ENCODE data around the gene EN2.

EN2 gene

DNA sequence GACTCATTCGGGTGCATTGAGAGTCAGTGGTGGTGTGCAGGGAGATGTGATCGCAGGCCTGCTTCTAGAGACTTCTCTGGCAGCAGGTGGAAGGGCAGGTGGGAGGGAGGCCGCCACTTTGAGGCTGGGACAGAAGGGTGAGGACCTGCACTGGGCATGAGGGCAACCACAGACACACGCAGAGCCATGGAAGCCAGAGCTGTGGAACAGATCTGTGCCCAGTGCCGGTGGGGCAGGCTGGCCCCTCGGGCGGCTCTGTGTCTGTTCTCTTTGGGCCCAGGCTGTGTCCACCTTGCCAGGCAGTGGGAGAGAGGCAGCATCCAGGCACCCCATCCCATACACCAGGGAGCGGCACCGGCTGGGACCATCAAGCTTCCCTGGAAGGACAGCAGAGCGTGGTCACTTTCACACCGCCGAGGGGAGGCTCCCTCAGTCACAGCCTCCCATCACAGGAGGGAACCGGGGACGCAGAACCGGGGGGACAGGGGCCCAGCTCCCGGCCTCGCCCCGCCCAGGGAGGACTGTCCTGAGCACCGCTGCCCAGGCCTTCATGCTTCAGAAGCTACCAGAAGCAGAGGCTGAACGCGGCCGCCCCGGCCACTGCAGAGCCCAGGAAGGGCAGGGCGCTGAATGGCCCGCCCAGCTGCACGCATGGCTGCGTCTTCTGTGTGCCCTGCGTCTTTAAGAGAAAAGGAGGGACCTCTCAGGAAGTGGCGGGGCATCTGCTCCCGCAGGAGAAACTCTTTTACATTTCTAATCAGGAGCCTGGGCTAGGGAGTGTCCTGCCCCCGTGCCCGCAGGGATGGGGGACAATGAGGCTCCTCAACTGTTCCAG lies 32.1 kb downstream of the EN2 start:
- FAIRE-seq (peak; percentile 33), DNase-seq (ENCODE audit: insufficient read length, low spot score) (no peak)
- TF ChIP-seq TAF1 (IDR thresholded peaks at IDR 0.05; ENCODE audit: low read depth, low read length) (no peak), POLR2A (IDR thresholded peaks at IDR 0.05; ENCODE audit: low read depth, low read length) (no peak), SPI1 (IDR thresholded peaks at IDR 0.05; ENCODE audit: low read depth, low read length) (no peak), PAX5 (IDR thresholded peaks at IDR 0.05; ENCODE audit: insufficient read depth, low read length, severe bottlenecking) (no peak), POLR2AphosphoS5 (IDR thresholded peaks at IDR 0.05; ENCODE audit: low read depth, low read length) (no peak), POU2F2 (IDR thresholded peaks at IDR 0.05; ENCODE audit: low read depth, low read length) (no peak)

DNA sequence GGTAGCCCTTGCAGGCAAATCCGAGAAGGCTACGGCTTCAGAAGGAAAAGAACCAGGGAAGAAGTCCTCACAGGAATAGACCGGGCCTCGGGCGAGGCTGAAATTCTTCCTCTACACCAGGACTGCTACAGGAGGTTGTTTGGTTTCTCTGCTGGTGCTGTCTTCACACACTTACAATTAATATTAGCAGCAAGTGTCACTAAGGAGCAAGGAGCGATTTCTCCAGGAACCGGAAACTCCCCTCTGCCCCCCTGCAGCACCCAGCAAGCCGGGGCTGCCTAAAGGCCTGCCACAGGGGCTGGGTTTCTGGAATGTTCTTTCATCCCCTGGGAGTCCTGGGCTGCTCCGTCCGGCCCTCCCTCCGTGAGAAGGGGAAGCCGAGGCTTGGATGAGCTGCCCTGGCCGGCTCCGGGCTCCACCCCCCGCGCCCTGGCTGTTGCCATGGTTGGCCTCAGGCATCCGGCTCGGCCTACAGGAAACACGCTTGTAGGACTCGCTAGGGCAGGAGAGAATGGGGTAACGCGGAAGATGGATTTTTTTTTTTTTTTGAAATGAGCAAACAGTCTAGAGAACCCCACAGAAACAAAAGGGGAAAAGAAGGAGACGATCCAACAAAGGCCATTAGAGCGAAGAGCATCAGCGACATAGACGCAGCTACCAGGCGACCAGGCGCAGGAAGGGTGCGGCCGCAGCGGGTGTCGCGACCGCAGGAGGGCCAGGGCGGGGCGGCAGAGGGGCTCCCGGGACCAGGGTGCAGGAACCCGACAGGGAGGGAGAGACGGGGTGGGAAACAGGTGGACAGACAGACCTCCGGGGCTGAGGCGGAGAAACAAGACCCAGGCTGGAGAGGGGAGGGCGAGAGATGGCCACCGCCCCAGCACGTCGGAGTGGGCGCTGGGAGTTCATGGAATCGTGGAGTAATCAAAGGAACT lies 33.0 kb downstream of the EN2 start:
- no peak for TF ChIP-seq POLR2A (IDR thresholded peaks at IDR 0.05; ENCODE audit: low read depth, low read length)
- TF ChIP-seq POU2F2 (IDR thresholded peaks at IDR 0.05; ENCODE audit: low read depth, low read length), result no peak
- FAIRE-seq (peak; percentile 86), DNase-seq (ENCODE audit: insufficient read length, low spot score) (peak; percentile 78)

DNA sequence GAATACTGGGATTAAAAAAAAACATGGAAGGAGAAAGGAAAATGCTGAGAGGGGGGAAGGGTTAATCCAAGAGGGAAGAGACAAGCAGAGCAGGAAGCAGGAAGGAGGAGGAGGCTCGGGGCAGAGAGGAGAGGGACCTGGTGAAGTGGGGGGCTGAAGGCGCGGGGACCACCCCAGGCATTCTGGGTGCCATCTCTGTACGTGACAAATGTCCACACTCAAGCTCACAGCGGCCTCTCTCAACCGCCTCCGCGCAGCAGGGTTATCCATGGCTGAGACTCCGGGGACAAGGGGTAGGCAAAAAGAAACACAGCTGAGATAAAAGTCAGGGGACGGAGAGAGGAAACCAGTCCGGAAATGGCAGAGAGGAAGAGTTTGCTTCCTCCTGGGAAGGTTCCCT lies 33.9 kb downstream of the EN2 start:
- FAIRE-seq (no peak), DNase-seq (ENCODE audit: insufficient read length, low spot score) (no peak)
- TF ChIP-seq POLR2AphosphoS5 (IDR thresholded peaks at IDR 0.05; ENCODE audit: low read depth, low read length) (no peak), SPI1 (IDR thresholded peaks at IDR 0.05; ENCODE audit: low read depth, low read length) (no peak), POU2F2 (IDR thresholded peaks at IDR 0.05; ENCODE audit: low read depth, low read length) (no peak), TAF1 (IDR thresholded peaks at IDR 0.05; ENCODE audit: low read depth, low read length) (no peak), PAX5 (IDR thresholded peaks at IDR 0.05; ENCODE audit: insufficient read depth, low read length, severe bottlenecking) (no peak), POLR2A (IDR thresholded peaks at IDR 0.05; ENCODE audit: low read depth, low read length) (no peak)

DNA sequence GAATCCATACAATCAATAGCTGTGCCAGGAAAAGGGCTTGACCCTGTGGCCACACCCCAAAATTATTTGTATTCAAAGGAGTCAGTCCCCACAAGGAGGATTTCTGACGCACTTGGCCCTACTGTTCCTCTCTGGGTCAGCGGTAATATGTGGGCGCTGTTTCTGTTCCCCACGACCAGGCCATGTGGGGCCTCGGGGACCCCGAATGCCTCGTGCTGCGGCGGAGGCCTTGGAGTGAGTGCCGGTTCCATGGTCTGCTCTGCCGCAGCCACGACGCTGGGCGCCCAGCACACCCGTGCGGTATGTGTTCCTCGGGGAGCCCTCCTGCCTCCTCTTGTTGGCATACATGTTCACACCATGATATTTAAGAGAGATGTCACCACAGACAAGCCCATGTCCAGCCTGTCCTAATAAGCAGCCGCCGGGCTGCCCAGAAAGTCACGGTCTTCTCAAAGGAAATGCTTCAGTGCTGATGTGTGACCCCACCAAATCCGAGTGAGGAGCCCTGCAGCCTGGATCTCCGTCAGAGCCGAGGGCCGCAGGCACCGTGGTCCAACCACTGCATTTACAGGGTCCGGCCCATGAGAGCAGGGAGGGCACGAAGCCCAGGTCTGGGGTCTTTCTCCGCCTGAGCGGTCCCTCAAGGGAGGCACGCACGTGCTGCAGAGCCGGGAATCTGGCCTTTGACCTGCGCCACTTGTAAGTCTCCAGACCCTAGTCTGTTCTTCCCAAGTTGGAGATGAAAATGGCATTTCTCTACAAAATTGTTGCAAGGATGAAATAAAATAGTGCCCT lies 36.0 kb downstream of the EN2 start:
- FAIRE-seq, result no peak
- DNase-seq (ENCODE audit: insufficient read length, low spot score), result no peak
- TF ChIP-seq POU2F2 (IDR thresholded peaks at IDR 0.05; ENCODE audit: low read depth, low read length) (no peak), PAX5 (IDR thresholded peaks at IDR 0.05; ENCODE audit: insufficient read depth, low read length, severe bottlenecking) (no peak)

DNA sequence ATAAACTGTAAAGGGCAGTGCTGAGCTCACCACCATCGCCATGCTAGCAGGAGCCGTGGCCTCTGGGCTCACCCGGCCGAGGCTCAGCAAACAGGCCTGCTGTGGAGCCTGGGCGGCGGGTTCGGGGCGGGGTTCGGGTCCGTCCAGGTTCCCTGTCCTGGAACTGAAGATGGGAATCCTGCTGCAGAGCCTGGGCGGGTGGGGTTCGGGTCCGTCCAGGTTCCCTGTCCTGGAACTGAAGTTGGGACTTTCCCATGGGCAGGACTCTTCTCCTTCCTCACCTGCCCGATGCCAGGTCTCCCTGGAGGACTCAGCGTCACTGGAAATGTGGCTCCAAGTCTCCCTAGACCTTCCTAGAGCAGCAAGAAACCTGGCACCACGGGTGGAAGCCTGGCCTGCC lies 36.6 kb downstream of the EN2 start:
- FAIRE-seq, result no peak
- TF ChIP-seq POLR2A (IDR thresholded peaks at IDR 0.05; ENCODE audit: low read depth, low read length), result no peak
- no peak for TF ChIP-seq SPI1 (IDR thresholded peaks at IDR 0.05; ENCODE audit: low read depth, low read length)
- no peak for TF ChIP-seq PAX5 (IDR thresholded peaks at IDR 0.05; ENCODE audit: insufficient read depth, low read length, severe bottlenecking)
- TF ChIP-seq POLR2AphosphoS5 (IDR thresholded peaks at IDR 0.05; ENCODE audit: low read depth, low read length), result no peak
- TF ChIP-seq TAF1 (IDR thresholded peaks at IDR 0.05; ENCODE audit: low read depth, low read length), result no peak
- TF ChIP-seq POU2F2 (IDR thresholded peaks at IDR 0.05; ENCODE audit: low read depth, low read length), result no peak
- DNase-seq (ENCODE audit: insufficient read length, low spot score), result no peak

DNA sequence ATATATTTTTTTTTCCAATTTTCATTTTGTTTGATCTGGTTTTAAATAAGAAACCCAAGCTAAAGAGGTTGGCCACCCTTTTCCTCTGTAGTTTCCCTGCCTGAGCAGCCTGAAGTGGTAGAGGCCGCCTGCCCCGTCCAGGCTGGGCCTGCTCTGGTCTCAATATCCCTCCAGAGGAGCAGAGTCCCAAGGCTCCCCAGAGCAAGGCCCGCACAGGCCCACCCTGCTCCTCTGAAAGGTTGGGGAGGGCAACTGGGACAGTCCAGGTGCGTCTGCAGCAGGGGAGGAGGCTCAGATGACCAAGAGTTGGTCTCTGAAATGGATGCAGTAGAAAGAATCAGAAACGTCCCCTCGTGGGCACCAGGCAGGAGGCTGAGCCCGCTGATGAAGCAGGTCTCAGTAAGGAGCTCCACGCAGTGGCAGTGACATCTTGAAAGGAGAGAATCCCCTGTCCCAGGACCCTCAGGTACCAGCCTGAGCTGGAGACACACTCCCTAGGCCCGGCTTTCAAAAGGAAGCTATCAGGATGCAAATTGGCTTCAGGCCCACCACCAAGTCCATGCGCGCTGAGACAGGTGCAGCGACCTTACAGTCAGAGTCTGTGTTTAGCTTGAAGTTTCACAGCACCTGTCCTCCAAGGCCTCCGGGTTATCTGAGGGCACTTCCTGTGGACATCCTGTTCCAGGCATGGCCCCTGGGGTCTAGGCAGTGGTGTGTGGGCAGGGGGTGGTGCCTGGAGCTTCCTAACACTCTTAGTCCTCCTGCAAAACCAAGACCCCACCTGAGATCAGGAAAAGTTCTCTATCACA lies 37.7 kb downstream of the EN2 start:
- no peak for TF ChIP-seq POLR2A (IDR thresholded peaks at IDR 0.05; ENCODE audit: low read depth, low read length)
- TF ChIP-seq SPI1 (IDR thresholded peaks at IDR 0.05; ENCODE audit: low read depth, low read length), result no peak
- no peak for TF ChIP-seq TAF1 (IDR thresholded peaks at IDR 0.05; ENCODE audit: low read depth, low read length)
- no peak for TF ChIP-seq POU2F2 (IDR thresholded peaks at IDR 0.05; ENCODE audit: low read depth, low read length)
- no peak for TF ChIP-seq POLR2AphosphoS5 (IDR thresholded peaks at IDR 0.05; ENCODE audit: low read depth, low read length)
- TF ChIP-seq PAX5 (IDR thresholded peaks at IDR 0.05; ENCODE audit: insufficient read depth, low read length, severe bottlenecking), result no peak
- FAIRE-seq, result no peak
- DNase-seq (ENCODE audit: insufficient read length, low spot score), result no peak

DNA sequence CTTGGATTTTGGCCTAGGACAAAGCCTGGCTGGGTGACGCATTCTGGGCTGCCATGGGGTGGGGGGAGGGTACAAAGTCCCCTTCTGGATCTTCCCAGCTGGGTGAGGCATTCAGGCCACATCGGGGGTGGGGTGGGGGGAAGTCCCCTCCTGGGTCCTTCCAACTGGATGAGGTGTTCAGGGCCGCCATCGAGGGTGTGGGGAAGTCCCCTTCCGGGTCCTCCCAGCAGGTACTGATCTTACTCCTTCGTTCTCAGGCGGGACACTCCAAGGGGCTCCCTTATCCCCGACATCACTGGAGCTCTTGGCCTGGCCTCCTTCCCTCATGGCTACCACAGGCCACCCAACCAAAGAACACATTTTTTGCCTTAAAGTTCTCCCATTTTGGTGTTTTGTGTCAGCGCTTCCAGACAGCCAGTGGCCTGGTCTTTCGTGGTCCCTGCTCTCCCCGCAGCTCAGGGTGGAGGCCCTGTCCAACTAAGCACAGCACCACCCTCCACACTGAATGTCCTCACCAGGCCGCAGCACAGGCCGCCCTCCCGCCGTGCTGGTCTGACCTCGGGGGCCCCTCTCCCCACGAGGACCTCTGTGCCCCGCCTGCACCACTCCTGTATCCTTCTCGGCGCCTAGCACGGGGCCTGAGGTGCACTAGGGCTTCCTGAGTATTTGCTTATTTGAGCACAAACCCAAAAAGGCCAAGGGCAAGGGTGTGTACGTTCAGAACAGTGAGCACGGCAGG lies 38.5 kb downstream of the EN2 start:
- DNase-seq (ENCODE audit: insufficient read length, low spot score), result no peak
- no peak for FAIRE-seq
- TF ChIP-seq POLR2A (IDR thresholded peaks at IDR 0.05; ENCODE audit: low read depth, low read length) (no peak), PAX5 (IDR thresholded peaks at IDR 0.05; ENCODE audit: insufficient read depth, low read length, severe bottlenecking) (no peak), POU2F2 (IDR thresholded peaks at IDR 0.05; ENCODE audit: low read depth, low read length) (no peak), SPI1 (IDR thresholded peaks at IDR 0.05; ENCODE audit: low read depth, low read length) (no peak), POLR2AphosphoS5 (IDR thresholded peaks at IDR 0.05; ENCODE audit: low read depth, low read length) (no peak), TAF1 (IDR thresholded peaks at IDR 0.05; ENCODE audit: low read depth, low read length) (no peak)
